ENCODE results near the gene SGMS1.

DNA sequence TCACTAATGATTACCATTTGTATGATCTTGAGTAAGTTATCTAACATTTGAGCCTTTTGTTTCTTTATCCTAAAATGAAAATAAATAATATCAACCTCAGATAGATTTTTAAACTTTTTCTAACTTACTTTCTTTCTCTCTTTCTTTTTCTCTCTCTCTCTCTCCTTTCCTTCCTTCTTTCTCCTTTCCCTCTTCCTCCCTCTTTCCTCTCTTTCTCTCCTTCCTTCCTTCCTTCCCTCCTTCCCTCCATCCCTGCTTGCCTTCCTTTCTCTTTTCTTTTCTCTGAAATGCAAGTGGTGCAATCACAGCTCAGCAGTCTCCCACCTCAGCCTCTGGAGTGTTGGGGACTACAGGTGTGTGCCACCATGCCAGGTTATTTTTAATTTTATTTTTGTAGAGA, 239.5 kb downstream of the SGMS1 start:
- no peak for TF ChIP-seq POLR2A (IDR thresholded peaks at IDR 0.05)
- TF ChIP-seq, protein P1, sequence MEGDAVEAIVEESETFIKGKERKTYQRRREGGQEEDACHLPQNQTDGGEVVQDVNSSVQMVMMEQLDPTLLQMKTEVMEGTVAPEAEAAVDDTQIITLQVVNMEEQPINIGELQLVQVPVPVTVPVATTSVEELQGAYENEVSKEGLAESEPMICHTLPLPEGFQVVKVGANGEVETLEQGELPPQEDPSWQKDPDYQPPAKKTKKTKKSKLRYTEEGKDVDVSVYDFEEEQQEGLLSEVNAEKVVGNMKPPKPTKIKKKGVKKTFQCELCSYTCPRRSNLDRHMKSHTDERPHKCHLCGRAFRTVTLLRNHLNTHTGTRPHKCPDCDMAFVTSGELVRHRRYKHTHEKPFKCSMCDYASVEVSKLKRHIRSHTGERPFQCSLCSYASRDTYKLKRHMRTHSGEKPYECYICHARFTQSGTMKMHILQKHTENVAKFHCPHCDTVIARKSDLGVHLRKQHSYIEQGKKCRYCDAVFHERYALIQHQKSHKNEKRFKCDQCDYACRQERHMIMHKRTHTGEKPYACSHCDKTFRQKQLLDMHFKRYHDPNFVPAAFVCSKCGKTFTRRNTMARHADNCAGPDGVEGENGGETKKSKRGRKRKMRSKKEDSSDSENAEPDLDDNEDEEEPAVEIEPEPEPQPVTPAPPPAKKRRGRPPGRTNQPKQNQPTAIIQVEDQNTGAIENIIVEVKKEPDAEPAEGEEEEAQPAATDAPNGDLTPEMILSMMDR (IDR thresholded peaks at IDR 0.05) = no peak
